H1 (cell line): ENCODE measurements around the gene POFUT2. TPM values are rescaled to one million over a fixed set of nuclear protein-coding genes. Genes with fewer than 3 reads are reported as not detected.

Experiments
- CTCF ChIA-PET: fragments of 300-600 bp; sonication (Branson Sonifier 250); formaldehyde crosslinking; loops from one replicate; lab custom pipeline; 2021; ENCODE audit not compliant: partially characterized antibody; lab: Charles Lee
- POLR2A ChIA-PET: fragments of 300-600 bp; sonication (Branson Sonifier 250); formaldehyde crosslinking; loops from one replicate; lab custom pipeline; 2021; ENCODE audit warnings: inconsistent platforms; ENCODE audit not compliant: partially characterized antibody; lab: Charles Lee
- DNase-seq, 2 experiments: peaks; one replicate each; pipeline versions ENCODE4 v3.0.0 to v3.0.0-alpha.2; 2010 to 2022; ENCODE audit warnings: low spot score in 2 of 2, low read depth in 1 of 2, mixed read lengths in 1 of 2
- FAIRE-seq: peaks from 2 replicates; lab custom pipeline; 2011; peaks lifted over from hg19 to GRCh38; lab: Jason Lieb, UNC
- H2AFZ ChIP-seq: 2 replicates; pipeline ENCODE4 v1.8.1; 2012; ENCODE audit warnings: low read length, inconsistent platforms
- H2AK5ac ChIP-seq: 2 replicates; pipeline ENCODE4 v1.6.1; 2013; ENCODE audit warnings: low read depth, low read length
- H2BK120ac ChIP-seq: replicated peaks from 2 replicates; pipeline ENCODE3; 2013; ENCODE audit warnings: low read depth, low read length, inconsistent platforms
- H2BK12ac ChIP-seq: 2 replicates; pipeline ENCODE4 v1.6.1; 2013; ENCODE audit warnings: low read depth, low read length
- H2BK15ac ChIP-seq: 2 replicates; pipeline ENCODE4 v1.6.1; 2013; ENCODE audit warnings: low read length
- H2BK20ac ChIP-seq: 2 replicates; pipeline ENCODE4 v1.6.1; 2013; ENCODE audit warnings: low read length
- H2BK5ac ChIP-seq: 2 replicates; pipeline ENCODE4 v1.6.1; 2013; ENCODE audit warnings: low read depth, low read length
- H3K14ac ChIP-seq: 2 replicates; pipeline ENCODE4 v1.6.1; 2013; ENCODE audit warnings: inconsistent platforms; ENCODE audit not compliant: insufficient read length
- H3K18ac ChIP-seq: 2 replicates; pipeline ENCODE4 v1.6.1; 2013; ENCODE audit warnings: low read length; ENCODE audit errors: extremely low read depth
- H3K23ac ChIP-seq: 2 replicates; pipeline ENCODE4 v1.6.1; 2013; ENCODE audit warnings: inconsistent platforms; ENCODE audit not compliant: insufficient read length
- H3K23me2 ChIP-seq: 2 replicates; pipeline ENCODE4 v1.6.1; 2013; ENCODE audit warnings: low read depth, low read length
- H3K27ac ChIP-seq: 2 replicates; pipeline ENCODE4 v1.6.1; 2011; ENCODE audit warnings: low read depth, low read length, inconsistent platforms
- H3K27me3 ChIP-seq, 4 experiments: replicated peaks in 1 of 4; 1 replicate in 1 of 4; 2 replicates in 3 of 4; pipeline versions ENCODE4 v1.6.1 to v1.8.1; 2011 to 2013; ENCODE audit warnings: low read length in 3 of 4, mild to moderate bottlenecking in 3 of 4, inconsistent platforms in 2 of 4, mixed read lengths in 2 of 4, moderate library complexity in 1 of 4; ENCODE audit not compliant: control insufficient read depth in 3 of 4, insufficient read depth in 3 of 4; ENCODE audit errors: extremely low read depth in 1 of 4
- H3K36me3 ChIP-seq, 4 experiments: 2 replicates each; pipeline versions ENCODE4 v1.6.1 to v1.8.1; 2011 to 2013; ENCODE audit warnings: mild to moderate bottlenecking in 4 of 4, low read length in 3 of 4, moderate library complexity in 2 of 4, control low read depth in 1 of 4, inconsistent platforms in 1 of 4; ENCODE audit not compliant: insufficient read depth in 4 of 4, control insufficient read depth in 2 of 4
- H3K4ac ChIP-seq: replicated peaks from 2 replicates; pipeline ENCODE3; 2013; ENCODE audit warnings: low read length, low read depth, mixed read lengths, inconsistent platforms; ENCODE audit not compliant: insufficient read length
- H3K4me1 ChIP-seq, 4 experiments: replicated peaks in 1 of 4; 1 replicate in 1 of 4; 2 replicates in 3 of 4; pipeline versions ENCODE4 v1.6.1 to v1.8.1; 2011 to 2013; ENCODE audit warnings: low read length in 3 of 4, inconsistent platforms in 2 of 4, mixed read lengths in 1 of 4; ENCODE audit not compliant: insufficient read depth in 4 of 4, control insufficient read depth in 3 of 4
- H3K4me2 ChIP-seq, 2 experiments: 2 replicates each; pipeline versions ENCODE4 v1.6.1 to v1.8.1; 2011 to 2013; ENCODE audit warnings: low read depth in 2 of 2, low read length in 2 of 2, control low read depth in 1 of 2, inconsistent platforms in 1 of 2, mild to moderate bottlenecking in 1 of 2; ENCODE audit not compliant: insufficient read depth in 1 of 2
- H3K4me3 ChIP-seq, 4 experiments: fragments of 200-600, 300-600 bp in 1 of 4; sonication (generic), shearing (Covaris generic), sonication (Bioruptor Twin) in 1 of 4; 2 replicates each; pipeline versions ENCODE4 v1.5.1 to v1.8.1; 2011 to 2016; ENCODE audit warnings: low read length in 4 of 4, low read depth in 3 of 4, control low read depth in 2 of 4, inconsistent platforms in 2 of 4, mild to moderate bottlenecking in 2 of 4, mixed read lengths in 1 of 4, moderate library complexity in 1 of 4; ENCODE audit not compliant: insufficient read depth in 2 of 4; ENCODE audit errors: extremely low read depth in 1 of 4
- H3K56ac ChIP-seq: replicated peaks from 2 replicates; pipeline ENCODE3; 2013; ENCODE audit warnings: low read depth, mild to moderate bottlenecking, mixed read lengths, low read length, inconsistent platforms; ENCODE audit not compliant: insufficient read length
- H3K79me1 ChIP-seq: 2 replicates; pipeline ENCODE4 v1.6.1; 2013; ENCODE audit warnings: low read depth, low read length, control low read depth
- H3K79me2 ChIP-seq, 2 experiments: 2 replicates each; pipeline versions ENCODE4 v1.6.1 to v1.8.1; 2012 to 2013; ENCODE audit warnings: low read length in 2 of 2, mild to moderate bottlenecking in 2 of 2, inconsistent platforms in 1 of 2; ENCODE audit not compliant: insufficient read depth in 2 of 2, control insufficient read depth in 1 of 2
- H3K9ac ChIP-seq, 4 experiments: replicated peaks in 1 of 4; 1 replicate in 1 of 4; 2 replicates in 3 of 4; pipeline versions ENCODE4 v1.6.1 to v1.8.1; 2011 to 2013; ENCODE audit warnings: low read depth in 3 of 4, low read length in 3 of 4, control low read depth in 2 of 4, mild to moderate bottlenecking in 2 of 4, moderate library complexity in 2 of 4, inconsistent platforms in 1 of 4; ENCODE audit errors: extremely low read depth in 1 of 4
- H3K9me3 ChIP-seq, 2 experiments: 2 replicates each; pipeline versions ENCODE4 v1.6.1 to v1.8.1; 2012 to 2013; ENCODE audit warnings: mild to moderate bottlenecking in 2 of 2, moderate library complexity in 2 of 2, control low read depth in 1 of 2, inconsistent platforms in 1 of 2, low read depth in 1 of 2, low read length in 1 of 2, mixed read lengths in 1 of 2; ENCODE audit not compliant: insufficient read depth in 2 of 2
- H4K20me1 ChIP-seq, 2 experiments: replicated peaks in 1 of 2; 2 replicates each; pipeline versions ENCODE3 to v1.8.1; 2011 to 2013; ENCODE audit warnings: inconsistent platforms in 2 of 2, low read length in 2 of 2, mild to moderate bottlenecking in 1 of 2; ENCODE audit not compliant: insufficient read depth in 2 of 2, control insufficient read depth in 1 of 2
- H4K5ac ChIP-seq: 2 replicates; pipeline ENCODE4 v1.6.1; 2013; ENCODE audit warnings: low read length, low read depth, mixed read lengths, inconsistent platforms; ENCODE audit not compliant: insufficient read length
- H4K8ac ChIP-seq: 2 replicates; pipeline ENCODE4 v1.8.0; 2013; ENCODE audit warnings: mild to moderate bottlenecking, moderate library complexity, low read length, inconsistent platforms; ENCODE audit not compliant: insufficient read depth; ENCODE audit errors: extremely low read depth
- H4K91ac ChIP-seq: replicated peaks from 2 replicates; pipeline ENCODE3; 2013; ENCODE audit warnings: low read length, mixed read lengths, inconsistent platforms; ENCODE audit not compliant: insufficient read length
- EZH2 ChIP-seq: fragments of 200-600 bp; sonication (generic); IDR thresholded peaks from 2 replicates; pipeline ENCODE4 v1.7.1; 2012; ENCODE audit warnings: low read depth, mild to moderate bottlenecking, moderate library complexity, low read length, inconsistent platforms; ENCODE audit not compliant: severe bottlenecking
- KDM1A ChIP-seq: fragments of 200-600, 300-600 bp; sonication (generic); IDR thresholded peaks from 2 replicates; pipeline ENCODE4 v1.7.1; 2016; ENCODE audit warnings: mild to moderate bottlenecking, low read length, borderline replicate concordance
- SP2 ChIP-seq: IDR thresholded peaks from 2 replicates; pipeline ENCODE4 v1.6.1; 2012; ENCODE audit warnings: mild to moderate bottlenecking, low read length, inconsistent platforms
- TAF7 ChIP-seq: optimal IDR thresholded peaks from 2 replicates; pipeline ENCODE3; 2011; ENCODE audit warnings: low read depth, mild to moderate bottlenecking, inconsistent platforms, low read length, moderate library complexity, borderline replicate concordance
- WGBS, 2 experiments: shearing (Covaris generic) in 1 of 2; methylation state at CpG; one replicate each; pipeline versions ENCODE4 v1.1.6 to v1.1.7; 2013 to 2015; ENCODE audit warnings: low lambda C conversion rate in 2 of 2, mixed read lengths in 2 of 2, inconsistent platforms in 1 of 2, low coverage in 1 of 2, missing lambda C conversion rate in 1 of 2; ENCODE audit not compliant: insufficient replicate concordance in 2 of 2, insufficient coverage in 1 of 2, insufficient read length in 1 of 2; ENCODE audit errors: extremely low coverage in 1 of 2, missing lambda C conversion rate in 1 of 2; 5-methylcytosine and 5-hydroxymethylcytosine counted together
- polyA plus RNA-seq, 7 experiments: library from polyadenylated mRNA; depleted of rRNA in 3 of 7; stranded (reverse) in 5 of 7; unstranded in 2 of 7; fragments of >200 nt in 5 of 7; fragments of 200-250 nt in 2 of 7; gene quantifications; 1 replicate in 5 of 7; 2 replicates in 1 of 7; 4 replicates in 1 of 7; pipeline versions ENCODE4 v1.2.1 to v1.2.3, GENCODE V29; 2011 to 2013; ENCODE audit warnings: missing spikeins in 2 of 7, mixed read lengths in 2 of 7
- total RNA-seq: library from RNA; stranded (reverse); fragmentation: NEBNext Ultra II Directional; extraction: Animal tissue kit (Norgen Biotek cat#: 25700); gene quantifications from 2 replicates; pipeline ENCODE4 v1.2.1, GENCODE V29; 2021

The POFUT2 gene
- total and polyA plus RNA-seq, 2 of the 8 experiments (the other 6 are each of a cell fraction or from before 2014, with no cell fraction given): 13.7 to 32.1 TPM

DNA sequence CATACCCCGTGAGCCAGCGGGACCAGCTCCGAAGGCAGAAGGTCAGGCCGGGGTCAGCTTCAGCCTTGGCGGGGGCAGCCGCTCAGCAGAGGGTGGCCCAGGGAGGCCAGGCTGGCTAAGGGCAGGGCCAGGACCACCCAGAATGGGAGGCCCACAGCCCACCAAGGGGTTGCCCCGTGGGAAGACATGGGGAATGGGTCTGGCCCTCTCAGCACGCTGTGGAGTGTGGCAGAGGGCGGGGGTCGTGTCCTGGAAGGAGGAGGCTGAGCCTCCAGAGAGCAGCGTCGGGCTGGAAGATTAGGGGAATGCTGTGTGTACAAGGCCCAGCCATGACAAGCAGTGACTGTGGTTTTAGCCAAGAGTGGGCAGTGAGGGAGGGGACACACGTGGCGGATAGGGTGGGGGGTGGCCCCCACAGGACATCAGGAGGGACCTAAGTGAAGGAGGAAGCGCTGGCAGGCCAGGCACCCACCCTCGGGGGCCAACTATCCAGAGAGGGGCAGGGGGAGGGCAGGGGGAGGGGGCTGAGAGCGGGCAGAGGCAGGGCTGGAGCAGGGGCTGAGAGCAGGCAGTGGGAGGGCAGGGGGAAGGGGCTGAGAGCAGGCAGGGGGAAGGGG lies 43.9 kb upstream of the POFUT2 start:
- Histone ChIP-seq H4K20me1 (peaks cover 0 to 2% of the 10 kb centered on the region in 2 experiments), H2BK12ac (peak overlapping the region; percentile 97; the same call in 1 of the 2 replicates), H4K91ac (peak overlapping the region; percentile 45), H2BK5ac (peak overlapping the region; percentile 52; the same call in 1 of the 2 replicates), H3K27me3 (peaks cover 0 to 5% (median 4%) of the 10 kb centered on the region in 4 experiments; a peak in 4 of 7 replicates), H2BK20ac (no peak overlapping the region), H3K18ac (peak overlapping the region; percentile 71), H3K9me3 (no peaks in the 10 kb centered on the region), H2BK15ac (peak overlapping the region; percentile 46; the same call in 1 of the 2 replicates), H3K14ac (no peak overlapping the region), H4K8ac (no peak overlapping the region), H3K23ac (no peak overlapping the region), H3K9ac (no peak overlapping the region; a peak in 1 of 7 replicates), H3K79me1 (no peaks in the 10 kb centered on the region), H2AK5ac (no peak overlapping the region), H3K23me2 (peaks cover 4% of the 10 kb centered on the region), H3K56ac (no peak overlapping the region), H2BK120ac (no peak overlapping the region), H3K4ac (no peak overlapping the region), H3K27ac (peak overlapping the region; percentile 10; the same call in 1 of the 2 replicates), H3K4me2 (no peak overlapping the region; a peak in 1 of 4 replicates), H2AFZ (no peak overlapping the region), H3K79me2 (no peaks in the 10 kb centered on the region), H3K4me3 (no peak overlapping the region), H4K5ac (peak overlapping the region; percentile 29), H3K36me3 (no peaks in the 10 kb centered on the region), H3K4me1 (peaks cover 0 to 19% (median 15%) of the 10 kb centered on the region in 4 experiments; a peak in 6 of 7 replicates)
- ChIA-PET POLR2A (interaction anchor here (0.5 to 1.3 kb wide), 2 partner anchors 15 to 921 kb away, joined by 3 read pairs; no protein-coding TSS in a partner anchor), CTCF (interaction anchor here (1.0 kb wide), 1 partner anchor 107 kb away, joined by 4 read pairs; no protein-coding TSS in a partner anchor)
- DNase-seq: no peak
- 79% methylated on average over 13 of the region's 17 CpGs; no CpG with 5 or more reads in 1 of the 2 experiments for WGBS, 2 experiments
- no peak for TF ChIP-seq KDM1A
- TF ChIP-seq EZH2: no peak
- no peak for TF ChIP-seq SP2
- no peak for TF ChIP-seq TAF7
- no peak for FAIRE-seq
